ENCODE measurements around the gene UBFD1. TPM values are rescaled to one million over a fixed set of nuclear protein-coding genes. Genes with fewer than 3 reads are reported as not detected.

Gene UBFD1
- polyA plus RNA-seq (2011; rRNA removed) (75.2 and 78.0 TPM in 2 replicates), polyA plus RNA-seq (2017; fragmentation: RNase III; extraction: RNeasy Plus Mini Kit Qiagen cat#74134 plus additional on column Dnase treatment) (58.1 to 60.0 TPM (median 58.6 TPM) in 3 replicates), polyA minus RNA-seq (2011; rRNA and poly(A)+ RNA removed) (41.5 and 46.0 TPM in 2 replicates)
- polyA plus RNA-seq (2012; cell fraction: cytosol; rRNA removed), result 44.6 and 58.7 TPM in 2 replicates
- 67.0 and 70.2 TPM in 2 replicates for polyA plus RNA-seq (2012; cell fraction: nucleus; rRNA removed)

- Histone ChIP-seq H3K4me2 (peak within 1 kb of the TSS; percentile 91), H3K9me3 (no peaks in the 10 kb centered on the region), H3K4me3 (peak within 1 kb of the TSS; percentile 88), H3K27ac (peak within 1 kb of the TSS; percentile 86 to 95), H3K4me1 (peaks cover 24% of the 10 kb centered on the region)
- ATAC-seq (peak; percentile 97 to 98), FAIRE-seq (no peak), DNase-seq (ENCODE audit: low read depth in 1 of 2, low spot score in 1 of 2) (peak; percentile 92 to 98)
- WGBS (ENCODE audit: missing lambda C conversion rate), result 7% methylated on average over 13 of the region's 65 CpGs
- ChIA-PET CTCF (interaction anchor here (0.6 to 2.5 kb wide), 20 partner anchors 8 to 579 kb away, joined by 3 to 20 read pairs (median 4); partner anchors contain the start of genes COG7 and GGA2), POLR2A (interaction anchor here (0.5 to 1.2 kb wide), 8 partner anchors 12 to 165 kb away, joined by 3 to 12 read pairs (median 4); partner anchors contain the start of gene GGA2)
- TF ChIP-seq CEBPB (IDR thresholded peaks at IDR 0.05) (0 out of 4 replicates have a peak, but pooled peaks of 1 of the 2 experiments have one; percentile 12), CBX8 (IDR thresholded peaks at IDR 0.05) (no peak), ATOH8 (CRISPR knock-in tag; IDR thresholded peaks at IDR 0.05; ENCODE audit: low read depth) (no peak), GATA3 (IDR thresholded peaks at IDR 0.05; ENCODE audit: borderline replicate concordance) (no peak; the same call in 1 of the 2 replicates), POLR2AphosphoS2 (conservative IDR thresholded peaks at IDR 0.05; ENCODE audit: low read length) (no peak), CTCF (IDR thresholded peaks at IDR 0.05) (peak; percentile 79), MAX (IDR thresholded peaks at IDR 0.05) (peak; percentile 99), JUNB (IDR thresholded peaks at IDR 0.05) (no peak), MAFK (IDR thresholded peaks at IDR 0.05; ENCODE audit: partially characterized antibody) (no peak), CHD4 (IDR thresholded peaks at IDR 0.05; ENCODE audit: borderline replicate concordance) (peak; percentile 98; the same call in 1 of the 2 replicates), CHD2 (IDR thresholded peaks at IDR 0.05; ENCODE audit: low read length, partially characterized antibody) (no peak), FOSL2 (IDR thresholded peaks at IDR 0.05) (no peak), FOSL2 (CRISPR knock-in tag; IDR thresholded peaks at IDR 0.05) (no peak), RFX5 (IDR thresholded peaks at IDR 0.05) (peak; percentile 53), E2F6 (IDR thresholded peaks at IDR 0.05; ENCODE audit: borderline replicate concordance, low read depth) (peak; percentile 35; the same call in 1 of the 2 replicates), HOXA7 (CRISPR knock-in tag; IDR thresholded peaks at IDR 0.05) (no peak), ZSCAN20 (CRISPR knock-in tag; IDR thresholded peaks at IDR 0.05) (peak; percentile 57; the same call in 1 of the 2 replicates), RNF2 (IDR thresholded peaks at IDR 0.05; ENCODE audit: borderline replicate concordance, low read depth) (no peak), RAD21 (conservative IDR thresholded peaks at IDR 0.05 in 1 of 2, IDR thresholded peaks at IDR 0.05 in 1 of 2) (peak; percentile 29 to 46; a peak in 3 of 5 replicates), FOXS1 (CRISPR knock-in tag; IDR thresholded peaks at IDR 0.05) (no peak), ZFP36 (IDR thresholded peaks at IDR 0.05; ENCODE audit: borderline replicate concordance, partially characterized antibody) (peak; percentile 17), USF2 (IDR thresholded peaks at IDR 0.05) (peak; percentile 91), HDAC2 (IDR thresholded peaks at IDR 0.05) (peak; percentile 100), HEYL (CRISPR knock-in tag; IDR thresholded peaks at IDR 0.05) (peak; percentile 76; the same call in 1 of the 2 replicates), HOXB5 (CRISPR knock-in tag; IDR thresholded peaks at IDR 0.05) (peak; percentile 64; the same call in 1 of the 2 replicates), PHF8 (IDR thresholded peaks at IDR 0.05; ENCODE audit: borderline replicate concordance, low read depth) (peak; percentile 99), NFE2L2 (conservative IDR thresholded peaks at IDR 0.05; ENCODE audit: low read length) (no peak), MAZ (IDR thresholded peaks at IDR 0.05; ENCODE audit: borderline replicate concordance, low read depth, low read length) (peak; percentile 82; the same call in 1 of the 2 replicates), HMGXB4 (CRISPR knock-in tag; IDR thresholded peaks at IDR 0.05; ENCODE audit: borderline replicate concordance) (peak; percentile 80; the same call in 1 of the 2 replicates), FOSB (CRISPR knock-in tag; IDR thresholded peaks at IDR 0.05) (peak; percentile 66), SREBF2 (IDR thresholded peaks at IDR 0.05) (no peak), CBX2 (IDR thresholded peaks at IDR 0.05; ENCODE audit: borderline replicate concordance, low read depth) (no peak), HOXB13 (CRISPR knock-in tag; IDR thresholded peaks at IDR 0.05; ENCODE audit: low read depth) (no peak)
These were observed at the start of gene UBFD1, which contains the start of gene EARS2 for GRCh38 chr16:23556881-23557778. UBFD1 (plus strand) TSS chr16:23557727; CDS start chr16:23557743, 16 bp downstream. EARS2 (minus strand) TSS chr16:23557350; CDS start chr16:23557343, 7 bp downstream.

Data from A549 (cell line).